Measurements from ENCODE around the gene CHML.
A peak's percentile ranks its signal among the peaks of the same experiment; 100 is the strongest.
"Not testable (repeated sequence)": the region's sequence is repeated elsewhere in the genome, so short reads cannot be mapped to it uniquely, and the experiment has no call there.

The CHML gene
- 37.1 to 39.5 reads per million in 2 experiments for total RNA-seq

- DNase-seq (ENCODE audit: low read depth): peak; percentile 81
Observed at GRCh38 chr1:241640149-241640866, at the start of gene CHML, which contains the start of gene OPN3. Gene CHML (minus strand): TSS chr1:241640369. CDS start chr1:241635766, 4,603 bp downstream. Gene OPN3 (minus strand): TSS chr1:241640369. CDS start chr1:241640254, 115 bp downstream.

GRCh38 chr1:241688940-241689368, 48.8 kb upstream of the CHML start:
- no peak for DNase-seq (ENCODE audit: low read depth)

GRCh38 chr1:241684108-241684507, 43.9 kb upstream of the CHML start:
- DNase-seq (ENCODE audit: low read depth): no peak

- no peak for DNase-seq (ENCODE audit: low read depth)
Observed at GRCh38 chr1:241682921-241683320, 42.8 kb upstream of the CHML start.

GRCh38 chr1:241681861-241682448, 41.8 kb upstream of the CHML start:
- not testable (repeated sequence) for DNase-seq (ENCODE audit: low read depth)

GRCh38 chr1:241679961-241680360, 39.8 kb upstream of the CHML start:
- DNase-seq (ENCODE audit: low read depth): no peak

- DNase-seq (ENCODE audit: low read depth): no peak
Observed at GRCh38 chr1:241679404-241679803, 39.2 kb upstream of the CHML start.

GRCh38 chr1:241678536-241678935, 38.4 kb upstream of the CHML start:
- DNase-seq (ENCODE audit: low read depth): no peak

GRCh38 chr1:241677201-241677600, 37.0 kb upstream of the CHML start:
- DNase-seq (ENCODE audit: low read depth): peak; percentile 0

- DNase-seq (ENCODE audit: low read depth): no peak
Observed at GRCh38 chr1:241675983-241676382, 35.8 kb upstream of the CHML start.

- no peak for DNase-seq (ENCODE audit: low read depth)
Observed at GRCh38 chr1:241674805-241675384, 34.7 kb upstream of the CHML start.

- no peak for DNase-seq (ENCODE audit: low read depth)
Observed at GRCh38 chr1:241672301-241672700, 32.1 kb upstream of the CHML start.

- DNase-seq (ENCODE audit: low read depth): no peak
Observed at GRCh38 chr1:241666419-241666818, 26.2 kb upstream of the CHML start.

- no peak for DNase-seq (ENCODE audit: low read depth)
Observed at GRCh38 chr1:241660424-241660972, 20.3 kb upstream of the CHML start.

GRCh38 chr1:241659016-241659415, 18.8 kb upstream of the CHML start:
- DNase-seq (ENCODE audit: low read depth): not testable (repeated sequence)

GRCh38 chr1:241658081-241658793, 18.1 kb upstream of the CHML start:
- DNase-seq (ENCODE audit: low read depth): no peak

- DNase-seq (ENCODE audit: low read depth): no peak
Observed at GRCh38 chr1:241654641-241655040, 14.5 kb upstream of the CHML start.

GRCh38 chr1:241654019-241654418, 13.8 kb upstream of the CHML start:
- no peak for DNase-seq (ENCODE audit: low read depth)

GRCh38 chr1:241652012-241652411, 11.8 kb upstream of the CHML start, which contains the start of gene WDR64:
Gene WDR64 (plus strand): TSS chr1:241652281. CDS start chr1:241652485, 204 bp downstream.
- DNase-seq (ENCODE audit: low read depth): no peak

GRCh38 chr1:241648159-241648558, 8.0 kb upstream of the CHML start:
- no peak for DNase-seq (ENCODE audit: low read depth)

- DNase-seq (ENCODE audit: low read depth): no peak
Observed at GRCh38 chr1:241647658-241648057, 7.5 kb upstream of the CHML start.

GRCh38 chr1:241646201-241646600, 6.0 kb upstream of the CHML start:
- no peak for DNase-seq (ENCODE audit: low read depth)
